Measurements from ENCODE around the gene TTC31. TPM values are rescaled to one million over a fixed set of nuclear protein-coding genes. Genes with fewer than 3 reads are reported as not detected.

Gene TTC31
- total and polyA plus RNA-seq, 12 donors: 11.1 to 38.6 (median 20.9) TPM

DNA sequence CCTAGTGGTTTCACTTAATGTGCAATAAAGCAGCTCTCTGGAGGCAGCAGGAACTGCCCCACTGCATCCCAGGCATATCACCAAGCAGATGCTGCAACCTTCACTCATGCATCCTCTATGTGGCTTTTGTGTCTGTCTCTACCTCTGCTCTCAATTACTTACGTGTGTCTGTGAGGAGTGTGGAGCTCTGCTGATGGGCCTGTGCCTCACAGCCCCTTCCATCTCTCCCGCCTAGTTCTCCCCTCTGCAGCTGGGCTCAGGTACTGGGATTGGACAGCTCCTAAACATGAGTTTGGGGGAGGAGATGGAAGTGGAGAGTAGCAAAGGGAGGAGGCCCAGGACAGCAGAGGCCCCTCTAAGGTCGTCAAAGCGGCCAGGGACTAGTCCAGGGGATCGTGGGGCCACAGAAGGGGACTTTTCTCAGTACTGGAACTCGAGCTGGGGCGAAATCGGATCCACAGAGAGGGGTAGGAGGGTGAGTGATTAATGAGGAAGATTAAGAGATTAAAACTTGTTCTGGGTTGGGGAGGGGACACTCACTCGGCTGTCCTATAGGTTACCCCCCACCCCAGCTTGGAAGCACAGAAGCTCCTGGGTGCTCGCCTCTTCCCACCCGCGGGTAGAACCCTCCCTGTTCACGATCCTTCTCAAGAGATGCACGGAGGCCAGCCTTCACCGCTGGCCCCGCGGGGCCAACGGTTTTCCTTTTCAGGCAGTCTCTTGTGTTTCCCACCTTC lies 18.6 kb downstream of the TTC31 start:
- H3K27ac ChIP-seq: no peak overlapping the region
- H3K9me3 ChIP-seq (replicated peaks in 1 of 3): no peaks in the 10 kb centered on the region
- DNase-seq: no peak
- WGBS, 4 donors: 78 to 87% (median 79%) methylated on average over 18 of the region's 18 CpGs
- TF ChIP-seq POLR2A (IDR thresholded peaks at IDR 0.05): no peak
- TF ChIP-seq, protein P1, sequence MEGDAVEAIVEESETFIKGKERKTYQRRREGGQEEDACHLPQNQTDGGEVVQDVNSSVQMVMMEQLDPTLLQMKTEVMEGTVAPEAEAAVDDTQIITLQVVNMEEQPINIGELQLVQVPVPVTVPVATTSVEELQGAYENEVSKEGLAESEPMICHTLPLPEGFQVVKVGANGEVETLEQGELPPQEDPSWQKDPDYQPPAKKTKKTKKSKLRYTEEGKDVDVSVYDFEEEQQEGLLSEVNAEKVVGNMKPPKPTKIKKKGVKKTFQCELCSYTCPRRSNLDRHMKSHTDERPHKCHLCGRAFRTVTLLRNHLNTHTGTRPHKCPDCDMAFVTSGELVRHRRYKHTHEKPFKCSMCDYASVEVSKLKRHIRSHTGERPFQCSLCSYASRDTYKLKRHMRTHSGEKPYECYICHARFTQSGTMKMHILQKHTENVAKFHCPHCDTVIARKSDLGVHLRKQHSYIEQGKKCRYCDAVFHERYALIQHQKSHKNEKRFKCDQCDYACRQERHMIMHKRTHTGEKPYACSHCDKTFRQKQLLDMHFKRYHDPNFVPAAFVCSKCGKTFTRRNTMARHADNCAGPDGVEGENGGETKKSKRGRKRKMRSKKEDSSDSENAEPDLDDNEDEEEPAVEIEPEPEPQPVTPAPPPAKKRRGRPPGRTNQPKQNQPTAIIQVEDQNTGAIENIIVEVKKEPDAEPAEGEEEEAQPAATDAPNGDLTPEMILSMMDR (IDR thresholded peaks at IDR 0.05): no peak
- H3K36me3 ChIP-seq (replicated peaks in 1 of 2): peaks cover 0 to 12% of the 10 kb centered on the region in 2 donors
- intact Hi-C loops (cut with DNase I): no loop called here
- no peak overlapping the region for H3K4me3 ChIP-seq
- H3K27me3 ChIP-seq: peaks cover 39% of the 10 kb centered on the region
- H3K4me1 ChIP-seq (replicated peaks in 1 of 2): peaks cover 15 to 60% of the 10 kb centered on the region in 2 donors

DNA sequence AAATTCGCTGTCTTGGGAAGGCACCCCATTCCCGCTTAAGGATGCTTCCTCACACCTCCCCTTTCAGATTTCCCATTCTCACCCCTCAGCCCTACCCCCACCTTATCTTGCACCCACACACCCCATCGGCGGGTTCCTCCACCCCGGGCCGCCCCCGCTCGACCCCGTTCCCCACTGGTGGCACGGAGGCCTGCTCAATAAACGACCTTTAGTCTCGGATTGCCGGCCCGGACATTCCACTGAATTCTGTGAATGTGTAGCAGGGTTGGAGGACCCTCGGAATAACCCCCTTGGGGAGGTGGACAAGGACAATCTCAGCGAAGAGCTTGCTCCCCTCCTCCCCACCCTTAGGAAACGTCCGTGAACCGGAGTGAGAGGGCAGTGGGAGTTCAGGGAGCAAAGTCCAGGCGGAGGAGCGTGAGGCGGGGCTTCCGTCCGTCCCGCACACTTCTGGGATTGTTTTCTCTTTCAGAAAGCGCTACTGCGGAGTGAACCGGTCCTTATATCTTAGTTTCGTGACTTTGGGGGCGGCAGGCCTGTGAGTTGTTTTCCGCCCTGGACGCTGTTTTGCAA lies 19.4 kb downstream of the TTC31 start:
- intact Hi-C loops (cut with DNase I): no loop called here
- Histone ChIP-seq H3K9me3 (replicated peaks in 1 of 3) (no peaks in the 10 kb centered on the region), H3K4me3 (peak overlapping the region in 2 of 4 donors; percentile 34 to 68), H3K36me3 (replicated peaks in 1 of 2) (peaks cover 0 to 12% of the 10 kb centered on the region in 2 donors), H3K27me3 (peaks cover 39% of the 10 kb centered on the region), H3K4me1 (replicated peaks in 1 of 2) (peaks cover 19 to 65% of the 10 kb centered on the region in 2 donors), H3K27ac (peak overlapping the region in 2 of 5 donors; percentile 50 to 83)
- DNase-seq: no peak
- WGBS, 4 donors: 24 to 43% (median 31%) methylated on average over 32 of the region's 32 CpGs
- TF ChIP-seq POLR2A (IDR thresholded peaks at IDR 0.05): no peak
- TF ChIP-seq, protein P1 (IDR thresholded peaks at IDR 0.05): no peak

DNA sequence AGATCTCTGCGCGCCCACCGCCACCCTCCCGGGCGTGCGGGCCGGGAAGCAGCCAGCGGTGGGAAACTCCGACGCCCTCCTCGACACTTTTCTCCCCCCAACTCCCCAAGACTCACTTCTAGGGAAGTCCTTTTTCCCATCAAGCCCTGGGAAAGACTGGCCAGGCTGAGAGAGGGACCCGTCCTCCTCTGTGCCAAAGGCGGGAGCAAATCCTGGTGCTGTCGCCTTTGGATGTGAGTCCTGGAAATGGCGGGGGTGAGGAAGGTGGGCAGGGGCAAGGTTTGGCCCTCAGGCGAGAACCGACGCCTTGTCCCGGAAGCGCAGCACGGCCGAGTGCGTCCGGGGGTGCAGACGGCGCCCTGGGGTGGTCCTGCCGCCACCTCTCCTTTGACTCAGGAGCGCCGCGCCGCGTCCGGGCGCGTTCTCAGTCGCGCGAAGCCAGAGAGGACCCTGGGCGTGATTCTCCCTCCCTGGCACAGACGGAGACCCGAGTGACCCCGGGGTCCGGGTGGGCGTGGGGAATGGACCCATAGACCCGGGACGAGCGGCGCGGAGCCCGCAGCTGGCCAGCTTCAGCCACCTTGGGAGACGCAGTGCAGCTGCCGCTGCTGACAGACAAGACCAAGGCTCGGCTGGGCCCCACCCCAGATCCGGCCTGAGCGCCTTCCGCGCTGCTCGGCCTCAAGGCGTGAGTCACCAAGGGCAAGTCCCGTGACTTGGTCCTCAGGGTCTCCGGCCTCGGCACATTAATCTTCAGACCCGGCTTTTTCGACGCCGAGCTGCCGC lies 20.0 kb downstream of the TTC31 start:
- no peak for TF ChIP-seq POLR2A (IDR thresholded peaks at IDR 0.05)
- TF ChIP-seq, protein P1 (IDR thresholded peaks at IDR 0.05): no peak
- 2 to 13% (median 7%) methylated on average over 25 to 67 of the region's 67 CpGs for WGBS, 4 donors
- Histone ChIP-seq H3K9me3 (replicated peaks in 1 of 3) (no peaks in the 10 kb centered on the region), H3K27me3 (peaks cover 33% of the 10 kb centered on the region), H3K27ac (peak overlapping the region in 3 of 5 donors; percentile 34 to 83 (median 50)), H3K4me1 (replicated peaks in 1 of 2) (peaks cover 18 to 60% of the 10 kb centered on the region in 2 donors), H3K4me3 (peak overlapping the region in 2 of 4 donors; percentile 34 to 68), H3K36me3 (replicated peaks in 1 of 2) (peaks cover 0 to 12% of the 10 kb centered on the region in 2 donors)
- intact Hi-C loops (cut with DNase I): no loop called here
- peak; percentile 70 to 86 (median 80) for DNase-seq
